OCI-LY1 (cell line): ENCODE data around the gene WIPF1.

ENCODE experiments used
- H2AFZ ChIP-seq: fragments of 200-600 bp; sonication (generic), shearing (Covaris generic); 2 replicates; pipeline ENCODE4 v1.6.0; 2014; ENCODE audit warnings: antibody characterized with exemption, mild to moderate bottlenecking, low read length
- H3F3A ChIP-seq: fragments of 200-600 bp; sonication (generic), shearing (Covaris generic); 2 replicates; pipeline ENCODE4 v1.6.0; 2014; ENCODE audit warnings: mild to moderate bottlenecking, antibody characterized with exemption, low read length, moderate library complexity; ENCODE audit not compliant: insufficient read depth
- H3K27ac ChIP-seq: fragments of 200-600 bp; sonication (generic); 2 replicates; pipeline ENCODE4 v1.5.1; 2014; ENCODE audit warnings: low read length, mixed run types, mild to moderate bottlenecking, low read depth; ENCODE audit not compliant: poor library complexity, severe bottlenecking
- H3K27me3 ChIP-seq: fragments of 200-600 bp; sonication (generic); 2 replicates; pipeline ENCODE4 v1.6.0; 2014; ENCODE audit warnings: antibody characterized with exemption, mild to moderate bottlenecking, low read length, moderate library complexity; ENCODE audit not compliant: insufficient read depth
- H3K36me3 ChIP-seq: fragments of 200-600 bp; sonication (generic); 2 replicates; pipeline ENCODE4 v1.6.1; 2014; ENCODE audit warnings: mild to moderate bottlenecking, antibody characterized with exemption, low read length, moderate library complexity, mixed read lengths; ENCODE audit not compliant: insufficient read depth
- H3K4me1 ChIP-seq: fragments of 200-600 bp; sonication (generic); 2 replicates; pipeline ENCODE4 v1.5.1; 2014; ENCODE audit warnings: mild to moderate bottlenecking, low read length, moderate library complexity; ENCODE audit not compliant: insufficient read depth, severe bottlenecking
- H3K4me2 ChIP-seq: fragments of 200-600 bp; sonication (generic), shearing (Covaris generic); 2 replicates; pipeline ENCODE4 v1.6.1; 2014; ENCODE audit warnings: low read length
- H3K4me3 ChIP-seq: fragments of 200-600 bp; sonication (generic); 2 replicates; pipeline ENCODE4 v1.5.1; 2014; ENCODE audit warnings: low read length, low read depth, mild to moderate bottlenecking, mixed read lengths; ENCODE audit not compliant: poor library complexity, severe bottlenecking
- H3K79me2 ChIP-seq: fragments of 200-600 bp; shearing (Covaris generic); 2 replicates; pipeline ENCODE4 v1.6.1; 2016; ENCODE audit warnings: mixed run types, low read length, mixed read lengths; ENCODE audit not compliant: insufficient read depth
- H3K9ac ChIP-seq: fragments of 200-600 bp; sonication (generic), shearing (Covaris generic); 2 replicates; pipeline ENCODE4 v1.6.1; 2014; ENCODE audit warnings: mild to moderate bottlenecking, low read length, mixed read lengths
- H3K9me2 ChIP-seq: fragments of 200-600 bp; sonication (generic), shearing (Covaris generic); 2 replicates; pipeline ENCODE4 v1.6.1; 2014; ENCODE audit warnings: low read depth, mild to moderate bottlenecking, low read length, mixed read lengths
- H3K9me3 ChIP-seq: fragments of 200-600 bp; shearing (Covaris generic); 2 replicates; pipeline ENCODE4 v1.6.1; 2014; ENCODE audit warnings: low read length, mixed read lengths
- H4K20me1 ChIP-seq: fragments of 200-600 bp; sonication (generic), shearing (Covaris generic); 2 replicates; pipeline ENCODE4 v1.6.0; 2016; ENCODE audit warnings: mild to moderate bottlenecking, low read length; ENCODE audit not compliant: insufficient read depth
- CTCF ChIP-seq: fragments of 200-600 bp; sonication (generic), shearing (Covaris generic); IDR thresholded peaks from 2 replicates; pipeline ENCODE4 v1.5.1; 2017; ENCODE audit warnings: mild to moderate bottlenecking, antibody characterized with exemption, low read length, moderate library complexity, mixed read lengths
- EZH2 ChIP-seq: fragments of 200-600 bp; sonication (generic), shearing (Covaris generic); IDR thresholded peaks from 2 replicates; pipeline ENCODE4 v1.8.0; 2017; ENCODE audit warnings: borderline replicate concordance, mixed run types, mild to moderate bottlenecking, antibody characterized with exemption, low read length, moderate library complexity, mixed read lengths

The WIPF1 gene

GRCh38 chr2:174611854-174612253, 14.2 kb upstream of the WIPF1 start:
- Histone ChIP-seq H3K9me3 (no peaks in the 10 kb centered on the region), H3K79me2 (no peaks in the 10 kb centered on the region), H3K4me3 (no peak overlapping the region), H4K20me1 (no peaks in the 10 kb centered on the region), H3K4me1 (peaks cover 92% of the 10 kb centered on the region), H3K27ac (peak overlapping the region; percentile 95), H3K9me2 (no peaks in the 10 kb centered on the region), H3K9ac (peak overlapping the region; percentile 59; the same call in 1 of the 2 replicates), H2AFZ (no peak overlapping the region), H3F3A (no peaks in the 10 kb centered on the region), H3K27me3 (no peaks in the 10 kb centered on the region), H3K36me3 (no peaks in the 10 kb centered on the region), H3K4me2 (peak overlapping the region; percentile 62)
- no peak for TF ChIP-seq EZH2
- TF ChIP-seq CTCF: no peak

- no peak for TF ChIP-seq CTCF
- TF ChIP-seq EZH2: no peak
- Histone ChIP-seq H3K4me1 (peaks cover 96% of the 10 kb centered on the region), H3K9ac (peak overlapping the region; percentile 59)
Measured at GRCh38 chr2:174611006-174611405, 13.4 kb upstream of the WIPF1 start.

GRCh38 chr2:174610243-174610995, 12.8 kb upstream of the WIPF1 start:
- Histone ChIP-seq H3K4me2 (peak overlapping the region; percentile 62), H3K4me3 (peak overlapping the region; percentile 32), H3K9me2 (no peaks in the 10 kb centered on the region), H3K36me3 (no peaks in the 10 kb centered on the region), H3K79me2 (no peaks in the 10 kb centered on the region), H3K4me1 (peaks cover 96% of the 10 kb centered on the region), H3F3A (no peaks in the 10 kb centered on the region), H3K9me3 (no peaks in the 10 kb centered on the region), H3K27me3 (no peaks in the 10 kb centered on the region), H3K9ac (peak overlapping the region; percentile 59; the same call in 1 of the 2 replicates), H2AFZ (no peak overlapping the region), H3K27ac (peak overlapping the region; percentile 95), H4K20me1 (no peaks in the 10 kb centered on the region)
- TF ChIP-seq CTCF: no peak
- TF ChIP-seq EZH2: no peak

More at GRCh38 chr2:174611006-174611405, 13.4 kb upstream of the WIPF1 start:
- Histone ChIP-seq H3K4me2 (peak overlapping the region; percentile 62), H3K36me3 (no peaks in the 10 kb centered on the region), H3K27ac (peak overlapping the region; percentile 95), H3F3A (no peaks in the 10 kb centered on the region), H4K20me1 (no peaks in the 10 kb centered on the region), H3K4me3 (peak overlapping the region; percentile 32), H3K9me2 (no peaks in the 10 kb centered on the region), H3K27me3 (no peaks in the 10 kb centered on the region), H3K9me3 (no peaks in the 10 kb centered on the region), H3K79me2 (no peaks in the 10 kb centered on the region), H2AFZ (no peak overlapping the region)
